ENCODE data around the gene ULK1.

Gene ULK1

GRCh38 chr12:131860472-131861260, 33.8 kb upstream of the ULK1 start:
- no peak for TF ChIP-seq CTCF (IDR thresholded peaks at IDR 0.05; ENCODE audit: low read depth, low read length, missing control alignments)
- H3K36me3 ChIP-seq (replicated peaks), result no peaks in the 10 kb centered on the region
- no peaks in the 10 kb centered on the region for H3K27me3 ChIP-seq (replicated peaks)
- DNase-seq, result peak; percentile 58
- in situ Hi-C loops (cut with HindIII; ENCODE audit: low pct_ligation_motif_present, low sequenced_read_pairs), result no loop called here
- peak overlapping the region; percentile 16 for H3K27ac ChIP-seq
- H3K4me3 ChIP-seq (ENCODE audit: low read depth, low read length), result peak overlapping the region; percentile 5

GRCh38 chr12:131861261-131862083, 33.0 kb upstream of the ULK1 start:
- in situ Hi-C loops (cut with HindIII; ENCODE audit: low pct_ligation_motif_present, low sequenced_read_pairs), result no loop called here
- no peak for DNase-seq
- H3K27ac ChIP-seq, result peak overlapping the region; percentile 16
- H3K36me3 ChIP-seq (replicated peaks), result no peaks in the 10 kb centered on the region
- H3K27me3 ChIP-seq (replicated peaks), result no peaks in the 10 kb centered on the region
- H3K4me3 ChIP-seq (ENCODE audit: low read depth, low read length), result no peak overlapping the region
- TF ChIP-seq CTCF (IDR thresholded peaks at IDR 0.05; ENCODE audit: low read depth, low read length, missing control alignments), result no peak

- Histone ChIP-seq H3K4me3 (ENCODE audit: low read depth, low read length) (no peak overlapping the region), H3K27ac (no peak overlapping the region), H3K27me3 (replicated peaks) (no peaks in the 10 kb centered on the region), H3K36me3 (replicated peaks) (no peaks in the 10 kb centered on the region)
- in situ Hi-C loops (cut with HindIII; ENCODE audit: low pct_ligation_motif_present, low sequenced_read_pairs), result no loop called here
- DNase-seq, result no peak
- TF ChIP-seq CTCF (IDR thresholded peaks at IDR 0.05; ENCODE audit: low read depth, low read length, missing control alignments), result no peak
These were observed 32.4 kb upstream of the ULK1 start for GRCh38 chr12:131862084-131862441.

GRCh38 chr12:131862600-131862993, 31.8 kb upstream of the ULK1 start:
- Histone ChIP-seq H3K27me3 (replicated peaks) (no peaks in the 10 kb centered on the region), H3K36me3 (replicated peaks) (no peaks in the 10 kb centered on the region), H3K4me3 (ENCODE audit: low read depth, low read length) (no peak overlapping the region), H3K27ac (no peak overlapping the region)
- DNase-seq, result no peak
- no peak for TF ChIP-seq CTCF (IDR thresholded peaks at IDR 0.05; ENCODE audit: low read depth, low read length, missing control alignments)
- in situ Hi-C loops (cut with HindIII; ENCODE audit: low pct_ligation_motif_present, low sequenced_read_pairs), result no loop called here

GRCh38 chr12:131862994-131863710, 31.3 kb upstream of the ULK1 start:
- no peaks in the 10 kb centered on the region for H3K27me3 ChIP-seq (replicated peaks)
- TF ChIP-seq CTCF (IDR thresholded peaks at IDR 0.05; ENCODE audit: low read depth, low read length, missing control alignments), result no peak
- no peaks in the 10 kb centered on the region for H3K36me3 ChIP-seq (replicated peaks)
- in situ Hi-C loops (cut with HindIII; ENCODE audit: low pct_ligation_motif_present, low sequenced_read_pairs), result no loop called here
- no peak overlapping the region for H3K27ac ChIP-seq
- no peak overlapping the region for H3K4me3 ChIP-seq (ENCODE audit: low read depth, low read length)
- DNase-seq, result no peak
